ENCODE results near the gene SCUBE3. TPM values are rescaled to one million over a fixed set of nuclear protein-coding genes. Genes with fewer than 3 reads are reported as not detected.

SCUBE3 gene
- total and polyA plus RNA-seq, 2 of the 8 experiments (the other 6 are each of a cell fraction or from before 2014, with no cell fraction given) = 0.80 to 1.0 TPM

GRCh38 chr6:35259194-35259947, 45.6 kb downstream of the SCUBE3 start, which contains the start of gene ZNF76 (continued):
- TF ChIP-seq PHF8 (conservative IDR thresholded peaks at IDR 0.05; ENCODE audit: low read depth, low read length) = peak; percentile 100
- 0 out of 2 replicates have a peak, but pooled peaks have one; percentile 14 for TF ChIP-seq KDM5A (IDR thresholded peaks at IDR 0.05; ENCODE audit: low read length)
- peak; percentile 60; the same call in 1 of the 2 replicates for TF ChIP-seq TEAD4 (IDR thresholded peaks at IDR 0.05; ENCODE audit: low read depth, low read length)
- TF ChIP-seq GTF2F1 (IDR thresholded peaks at IDR 0.05; ENCODE audit: borderline replicate concordance, low read depth, low read length) = no peak
- TF ChIP-seq HDAC6 (IDR thresholded peaks at IDR 0.05; ENCODE audit: low read depth, low read length) = no peak
- peak; percentile 95 for TF ChIP-seq RBBP5 (IDR thresholded peaks at IDR 0.05; ENCODE audit: borderline replicate concordance, low read depth, low read length)
- peak in 1 of 2 experiments; percentile 98; a peak in 3 of 4 replicates for TF ChIP-seq HDAC2 (IDR thresholded peaks at IDR 0.05; ENCODE audit: borderline replicate concordance in 1 of 2, low read depth in 2 of 2, low read length in 2 of 2)
- peak; percentile 99 for TF ChIP-seq ATF3 (IDR thresholded peaks at IDR 0.05; ENCODE audit: insufficient read depth, low read depth, low read length)
- peak; percentile 61; the same call in 1 of the 2 replicates for TF ChIP-seq EGR1 (IDR thresholded peaks at IDR 0.05; ENCODE audit: borderline replicate concordance, low read depth, low read length)
- TF ChIP-seq MAX (IDR thresholded peaks at IDR 0.05) = peak; percentile 40
- TF ChIP-seq JUND (IDR thresholded peaks at IDR 0.05; ENCODE audit: low read length) = peak; percentile 85
- no peak for TF ChIP-seq ATF2 (IDR thresholded peaks at IDR 0.05; ENCODE audit: low read length)

All from H1 (cell line).